KMS-11 (cell line): ENCODE data around the gene BACE2.

Experiments
- H2AFZ ChIP-seq: fragments of 200-600 bp; sonication (generic); 2 replicates; pipeline ENCODE4 v1.6.1; 2016; ENCODE audit warnings: antibody characterized with exemption, mixed run types, low read depth
- H3K27ac ChIP-seq: fragments of 200-600 bp; sonication (generic); 2 replicates; pipeline ENCODE4 v1.6.1; 2016; ENCODE audit warnings: mild to moderate bottlenecking, mixed run types
- H3K27me3 ChIP-seq: fragments of 200-600 bp; sonication (generic); 2 replicates; pipeline ENCODE4 v1.6.1; 2017; ENCODE audit warnings: mild to moderate bottlenecking, low read depth, mixed run types, moderate library complexity; ENCODE audit not compliant: insufficient read depth
- H3K36me3 ChIP-seq: fragments of 200-600 bp; sonication (generic); 2 replicates; pipeline ENCODE4 v1.6.1; 2017; ENCODE audit warnings: mild to moderate bottlenecking, mixed run types; ENCODE audit not compliant: insufficient read depth
- H3K4me1 ChIP-seq: fragments of 200-600 bp; sonication (generic); 2 replicates; pipeline ENCODE4 v1.6.1; 2016; ENCODE audit warnings: mild to moderate bottlenecking, low read depth, mixed run types; ENCODE audit not compliant: poor library complexity, severe bottlenecking
- H3K4me2 ChIP-seq: fragments of 200-600 bp; sonication (generic); 2 replicates; pipeline ENCODE4 v1.7.0; 2016; ENCODE audit warnings: mild to moderate bottlenecking, mixed run types
- H3K4me3 ChIP-seq: fragments of 200-600 bp; sonication (generic); IDR thresholded peaks from 2 replicates; pipeline ENCODE4 v1.6.1; 2017; ENCODE audit warnings: low read depth, low read length, mixed read lengths; ENCODE audit not compliant: insufficient read depth
- H3K79me2 ChIP-seq: fragments of 200-600 bp; sonication (generic); 2 replicates; pipeline ENCODE4 v1.6.1; 2016; ENCODE audit warnings: low read depth, mixed run types; ENCODE audit not compliant: insufficient read depth
- H3K9ac ChIP-seq: fragments of 200-600 bp; sonication (generic); 2 replicates; pipeline ENCODE4 v1.6.1; 2016; ENCODE audit warnings: mild to moderate bottlenecking, mixed run types
- H4K20me1 ChIP-seq: fragments of 200-600 bp; sonication (generic); 2 replicates; pipeline ENCODE4 v1.6.1; 2016; ENCODE audit warnings: mild to moderate bottlenecking, mixed run types; ENCODE audit not compliant: insufficient read depth
- TF ChIP-seq, protein P1 (sequence below): fragments of 200-600 bp; sonication (generic); conservative IDR thresholded peaks from 2 replicates; pipeline ENCODE4 v1.6.1; 2017; ENCODE audit warnings: low read depth, mild to moderate bottlenecking, antibody characterized with exemption, low read length, moderate library complexity, mixed read lengths

Gene BACE2

DNA sequence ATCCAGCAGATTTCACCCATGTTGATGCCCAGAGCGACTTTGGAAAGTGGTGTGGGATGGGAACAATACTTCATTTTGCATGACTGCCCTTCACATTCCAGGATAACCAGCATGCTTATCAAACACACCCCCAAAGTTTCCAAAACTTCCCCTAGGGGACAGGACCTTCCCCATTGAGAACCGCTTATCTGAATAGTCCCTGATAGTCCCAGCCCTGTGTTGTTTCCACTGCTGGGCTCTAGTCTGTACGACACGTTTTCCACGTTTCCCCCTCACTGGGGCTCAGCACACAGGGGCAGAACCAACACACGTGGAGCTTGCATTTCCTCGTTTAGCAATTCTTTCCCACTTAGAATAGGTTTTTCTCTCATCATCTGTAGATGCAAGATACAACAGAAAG is 61.0 kb downstream of the BACE2 start:
- no peaks in the 10 kb centered on the region for H3K79me2 ChIP-seq
- H3K9ac ChIP-seq: no peak overlapping the region
- H3K4me2 ChIP-seq: no peak overlapping the region
- peaks cover 11% of the 10 kb centered on the region for H3K4me1 ChIP-seq
- TF ChIP-seq, protein P1, sequence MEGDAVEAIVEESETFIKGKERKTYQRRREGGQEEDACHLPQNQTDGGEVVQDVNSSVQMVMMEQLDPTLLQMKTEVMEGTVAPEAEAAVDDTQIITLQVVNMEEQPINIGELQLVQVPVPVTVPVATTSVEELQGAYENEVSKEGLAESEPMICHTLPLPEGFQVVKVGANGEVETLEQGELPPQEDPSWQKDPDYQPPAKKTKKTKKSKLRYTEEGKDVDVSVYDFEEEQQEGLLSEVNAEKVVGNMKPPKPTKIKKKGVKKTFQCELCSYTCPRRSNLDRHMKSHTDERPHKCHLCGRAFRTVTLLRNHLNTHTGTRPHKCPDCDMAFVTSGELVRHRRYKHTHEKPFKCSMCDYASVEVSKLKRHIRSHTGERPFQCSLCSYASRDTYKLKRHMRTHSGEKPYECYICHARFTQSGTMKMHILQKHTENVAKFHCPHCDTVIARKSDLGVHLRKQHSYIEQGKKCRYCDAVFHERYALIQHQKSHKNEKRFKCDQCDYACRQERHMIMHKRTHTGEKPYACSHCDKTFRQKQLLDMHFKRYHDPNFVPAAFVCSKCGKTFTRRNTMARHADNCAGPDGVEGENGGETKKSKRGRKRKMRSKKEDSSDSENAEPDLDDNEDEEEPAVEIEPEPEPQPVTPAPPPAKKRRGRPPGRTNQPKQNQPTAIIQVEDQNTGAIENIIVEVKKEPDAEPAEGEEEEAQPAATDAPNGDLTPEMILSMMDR: no peak
- no peak overlapping the region for H3K4me3 ChIP-seq
- H3K27me3 ChIP-seq: no peaks in the 10 kb centered on the region
- no peak overlapping the region for H2AFZ ChIP-seq
- H3K27ac ChIP-seq: no peak overlapping the region
- no peaks in the 10 kb centered on the region for H4K20me1 ChIP-seq
- no peaks in the 10 kb centered on the region for H3K36me3 ChIP-seq

DNA sequence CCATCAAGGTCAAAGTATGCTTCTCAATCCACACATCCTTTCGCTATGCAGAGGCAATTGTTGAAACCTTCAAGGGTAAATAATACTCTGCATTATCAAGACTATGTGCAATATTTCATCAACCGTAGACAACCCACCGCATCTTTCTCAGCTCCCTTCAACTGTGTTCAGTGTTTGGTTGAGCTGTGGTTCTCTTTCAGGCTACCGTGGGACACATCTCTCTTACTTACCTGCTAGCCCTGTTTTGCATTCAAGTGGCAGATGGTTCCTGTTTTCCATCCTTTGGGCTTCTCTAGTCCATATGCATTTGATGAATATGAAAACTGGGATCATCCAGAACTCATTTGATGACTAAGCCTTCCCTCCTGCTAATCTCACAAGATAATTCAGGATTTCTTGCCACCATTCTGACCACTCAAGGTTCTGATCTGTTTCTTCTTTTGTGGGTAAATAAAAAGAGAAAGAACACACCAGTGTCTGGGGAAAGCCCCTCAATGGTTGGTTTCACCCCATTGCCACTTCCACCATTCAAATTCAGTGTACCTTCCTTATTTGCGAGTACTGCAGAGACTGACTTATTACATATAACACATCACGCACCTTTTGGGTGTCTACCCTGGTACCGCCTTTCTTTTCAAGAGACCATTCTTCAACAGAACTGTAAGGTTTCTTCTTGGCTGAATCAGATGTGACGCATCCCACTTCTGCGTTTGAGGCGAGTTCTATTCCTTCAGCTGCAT is 61.7 kb downstream of the BACE2 start:
- H2AFZ ChIP-seq: no peak overlapping the region
- no peak overlapping the region for H3K27ac ChIP-seq
- no peaks in the 10 kb centered on the region for H3K79me2 ChIP-seq
- no peaks in the 10 kb centered on the region for H3K27me3 ChIP-seq
- TF ChIP-seq, protein P1: no peak
- no peak overlapping the region for H3K4me3 ChIP-seq
- no peaks in the 10 kb centered on the region for H3K36me3 ChIP-seq
- H3K4me2 ChIP-seq: no peak overlapping the region
- no peaks in the 10 kb centered on the region for H4K20me1 ChIP-seq
- peaks cover 11% of the 10 kb centered on the region for H3K4me1 ChIP-seq
- no peak overlapping the region for H3K9ac ChIP-seq

GRCh38 chr21:41230497-41230896 is 62.5 kb downstream of the BACE2 start:
- H3K4me1 ChIP-seq: peaks cover 9% of the 10 kb centered on the region
- no peaks in the 10 kb centered on the region for H3K36me3 ChIP-seq
- TF ChIP-seq, protein P1: no peak
- no peaks in the 10 kb centered on the region for H3K79me2 ChIP-seq
- no peak overlapping the region for H3K9ac ChIP-seq
- H2AFZ ChIP-seq: no peak overlapping the region
- no peak overlapping the region for H3K4me2 ChIP-seq
- H3K27me3 ChIP-seq: no peaks in the 10 kb centered on the region
- no peak overlapping the region for H3K4me3 ChIP-seq
- no peaks in the 10 kb centered on the region for H4K20me1 ChIP-seq
- H3K27ac ChIP-seq: no peak overlapping the region

DNA sequence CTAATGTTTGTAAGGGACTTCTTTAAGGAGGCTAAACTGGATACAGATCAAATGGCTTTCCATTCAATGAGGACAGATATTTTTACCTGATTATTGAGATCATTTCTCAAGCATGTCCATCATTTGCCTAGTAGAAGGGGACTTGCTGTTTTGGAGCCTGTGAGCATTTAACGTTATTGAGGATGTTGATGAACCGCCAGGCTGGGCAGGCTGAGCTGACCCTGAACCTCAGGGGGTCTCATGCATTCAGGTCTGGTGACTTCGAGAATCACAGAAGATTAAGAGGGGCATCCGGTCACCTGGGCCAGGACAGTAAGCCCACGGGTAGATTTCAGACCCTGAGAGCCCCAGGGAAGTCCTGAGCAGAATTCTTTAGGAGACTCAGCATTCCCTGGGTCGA is 63.1 kb downstream of the BACE2 start:
- H3K9ac ChIP-seq: no peak overlapping the region

More for the DNA sequence above, 63.1 kb downstream of the BACE2 start:
- TF ChIP-seq, protein P1: no peak
- Histone ChIP-seq H4K20me1 (no peaks in the 10 kb centered on the region), H3K4me3 (no peak overlapping the region), H3K4me2 (no peak overlapping the region), H2AFZ (no peak overlapping the region), H3K36me3 (no peaks in the 10 kb centered on the region), H3K4me1 (peaks cover 4% of the 10 kb centered on the region), H3K27ac (no peak overlapping the region), H3K79me2 (no peaks in the 10 kb centered on the region), H3K27me3 (no peaks in the 10 kb centered on the region)
